T-helper 1 cell (primary cell): ENCODE results near the gene SYTL3.
"Not testable (repeated sequence)": the region's sequence is repeated elsewhere in the genome, so short reads cannot be mapped to it uniquely, and the experiment has no call there.

Experiments
- DNase-seq, 5 donors: peaks; one replicate each; pipeline ENCODE4 v3.0.0-alpha.2; 2012 to 2020

SYTL3 gene

GRCh38 chr6:158777510-158777909 lies 127.7 kb downstream of the SYTL3 start:
- DNase-seq = no peak

- no peak for DNase-seq
Observed at GRCh38 chr6:158778005-158778527, 128.2 kb downstream of the SYTL3 start.

- no peak for DNase-seq
Observed at GRCh38 chr6:158780246-158780884, 130.5 kb downstream of the SYTL3 start.

GRCh38 chr6:158780988-158781691 lies 131.3 kb downstream of the SYTL3 start:
- DNase-seq = no peak

GRCh38 chr6:158781692-158782373 lies 132.0 kb downstream of the SYTL3 start:
- no peak for DNase-seq

- no peak for DNase-seq
Observed at GRCh38 chr6:158782432-158783166, 132.7 kb downstream of the SYTL3 start.

- DNase-seq = no peak
Observed at GRCh38 chr6:158783167-158783450, 133.3 kb downstream of the SYTL3 start.

- no peak for DNase-seq
Observed at GRCh38 chr6:158783851-158784250, 134.0 kb downstream of the SYTL3 start.

- DNase-seq = no peak
Observed at GRCh38 chr6:158784505-158784904, 134.7 kb downstream of the SYTL3 start.

GRCh38 chr6:158785036-158785435 lies 135.2 kb downstream of the SYTL3 start:
- no peak for DNase-seq

- no peak for DNase-seq
Observed at GRCh38 chr6:158786645-158787304, 136.9 kb downstream of the SYTL3 start.

- DNase-seq = no peak
Observed at GRCh38 chr6:158787395-158787794, 137.5 kb downstream of the SYTL3 start.

GRCh38 chr6:158789115-158789917 lies 139.5 kb downstream of the SYTL3 start:
- DNase-seq = peak in 3 of 5 donors; percentile 48 to 70 (median 59)

GRCh38 chr6:158791274-158791855 lies 141.5 kb downstream of the SYTL3 start:
- no peak for DNase-seq

GRCh38 chr6:158792505-158792904 lies 142.7 kb downstream of the SYTL3 start:
- not testable (repeated sequence) for DNase-seq

GRCh38 chr6:158793432-158793831 lies 143.6 kb downstream of the SYTL3 start:
- peak in 1 of 5 donors; percentile 43 for DNase-seq

- DNase-seq = no peak
Observed at GRCh38 chr6:158795516-158795915, 145.7 kb downstream of the SYTL3 start.

GRCh38 chr6:158796353-158796752 lies 146.5 kb downstream of the SYTL3 start:
- no peak for DNase-seq

- no peak for DNase-seq
Observed at GRCh38 chr6:158797331-158798310, 147.8 kb downstream of the SYTL3 start.

GRCh38 chr6:158798311-158798710 lies 148.5 kb downstream of the SYTL3 start:
- no peak for DNase-seq
